OCI-LY7 (cell line): Measurements from ENCODE around the gene FSCB.

ENCODE experiments used
- CTCF ChIP-seq: fragments of 200-600 bp; sonication (generic); conservative IDR thresholded peaks from 2 replicates; pipeline ENCODE4 v1.5.1; 2014; ENCODE audit warnings: mild to moderate bottlenecking, antibody characterized with exemption, low read length, moderate library complexity, mixed read lengths
- EZH2phosphoT487 ChIP-seq: fragments of 200-600 bp; sonication (generic); IDR thresholded peaks from 2 replicates; pipeline ENCODE4 v1.6.1; 2018; ENCODE audit warnings: low read depth, borderline replicate concordance, mild to moderate bottlenecking, mixed run types, antibody characterized with exemption, low read length, moderate library complexity, mixed read lengths

GRCh38 chr14:44525237-44525636 lies 18.2 kb upstream of the FSCB start:
- TF ChIP-seq CTCF (no peak), EZH2phosphoT487 (no peak)
